HG02759 (cell line): ENCODE results near the gene UXS1.

Source experiments
- ATAC-seq: cut with Tn5 transposase; IDR thresholded peaks from one replicate; pipeline ENCODE4 v1.9.1; 2021; ENCODE audit warnings: mild to moderate bottlenecking, moderate library complexity; ENCODE audit not compliant: unreplicated experiment

The UXS1 gene

GRCh38 chr2:106161938-106162820 lies 31.9 kb downstream of the UXS1 start:
- no peak for ATAC-seq

- ATAC-seq = no peak
Measured at GRCh38 chr2:106161341-106161740, 32.8 kb downstream of the UXS1 start.

- peak; percentile 64 for ATAC-seq
Measured at GRCh38 chr2:106160786-106161261, 33.3 kb downstream of the UXS1 start.

- ATAC-seq = peak; percentile 60
Measured at GRCh38 chr2:106159866-106160785, 34.0 kb downstream of the UXS1 start.

GRCh38 chr2:106158871-106159270 lies 35.2 kb downstream of the UXS1 start:
- no peak for ATAC-seq

- no peak for ATAC-seq
Measured at GRCh38 chr2:106158131-106158530, 36.0 kb downstream of the UXS1 start.

GRCh38 chr2:106157416-106157815 lies 36.7 kb downstream of the UXS1 start:
- no peak for ATAC-seq

GRCh38 chr2:106156305-106157296 lies 37.5 kb downstream of the UXS1 start:
- ATAC-seq = no peak

- no peak for ATAC-seq
Measured at GRCh38 chr2:106153781-106154180, 40.3 kb downstream of the UXS1 start.

- ATAC-seq = no peak
Measured at GRCh38 chr2:106147665-106148064, 46.4 kb downstream of the UXS1 start.

- no peak for ATAC-seq
Measured at GRCh38 chr2:106147159-106147558, 46.9 kb downstream of the UXS1 start.

- no peak for ATAC-seq
Measured at GRCh38 chr2:106144621-106145331, 49.3 kb downstream of the UXS1 start.

- ATAC-seq = no peak
Measured at GRCh38 chr2:106143495-106144215, 50.4 kb downstream of the UXS1 start.

GRCh38 chr2:106142683-106143082 lies 51.4 kb downstream of the UXS1 start:
- no peak for ATAC-seq

GRCh38 chr2:106140913-106141312 lies 53.2 kb downstream of the UXS1 start:
- ATAC-seq = peak; percentile 54

GRCh38 chr2:106140113-106140512 lies 54.0 kb downstream of the UXS1 start:
- no peak for ATAC-seq

- ATAC-seq = no peak
Measured at GRCh38 chr2:106139238-106139935, 54.7 kb downstream of the UXS1 start.

GRCh38 chr2:106138543-106139237 lies 55.4 kb downstream of the UXS1 start:
- ATAC-seq = no peak
